KMS-11 (cell line): ENCODE measurements around the gene TNNI3K.

Experiments used
- H2AFZ ChIP-seq: fragments of 200-600 bp; sonication (generic); 2 replicates; pipeline ENCODE4 v1.6.1; 2016; ENCODE audit warnings: antibody characterized with exemption, mixed run types, low read depth
- H3K27ac ChIP-seq: fragments of 200-600 bp; sonication (generic); 2 replicates; pipeline ENCODE4 v1.6.1; 2016; ENCODE audit warnings: mild to moderate bottlenecking, mixed run types
- H3K27me3 ChIP-seq: fragments of 200-600 bp; sonication (generic); 2 replicates; pipeline ENCODE4 v1.6.1; 2017; ENCODE audit warnings: mild to moderate bottlenecking, low read depth, mixed run types, moderate library complexity; ENCODE audit not compliant: insufficient read depth
- H3K36me3 ChIP-seq: fragments of 200-600 bp; sonication (generic); 2 replicates; pipeline ENCODE4 v1.6.1; 2017; ENCODE audit warnings: mild to moderate bottlenecking, mixed run types; ENCODE audit not compliant: insufficient read depth
- H3K4me1 ChIP-seq: fragments of 200-600 bp; sonication (generic); 2 replicates; pipeline ENCODE4 v1.6.1; 2016; ENCODE audit warnings: mild to moderate bottlenecking, low read depth, mixed run types; ENCODE audit not compliant: poor library complexity, severe bottlenecking
- H3K4me2 ChIP-seq: fragments of 200-600 bp; sonication (generic); 2 replicates; pipeline ENCODE4 v1.7.0; 2016; ENCODE audit warnings: mild to moderate bottlenecking, mixed run types
- H3K4me3 ChIP-seq: fragments of 200-600 bp; sonication (generic); IDR thresholded peaks from 2 replicates; pipeline ENCODE4 v1.6.1; 2017; ENCODE audit warnings: low read depth, low read length, mixed read lengths; ENCODE audit not compliant: insufficient read depth
- H3K79me2 ChIP-seq: fragments of 200-600 bp; sonication (generic); 2 replicates; pipeline ENCODE4 v1.6.1; 2016; ENCODE audit warnings: low read depth, mixed run types; ENCODE audit not compliant: insufficient read depth
- H3K9ac ChIP-seq: fragments of 200-600 bp; sonication (generic); 2 replicates; pipeline ENCODE4 v1.6.1; 2016; ENCODE audit warnings: mild to moderate bottlenecking, mixed run types
- H4K20me1 ChIP-seq: fragments of 200-600 bp; sonication (generic); 2 replicates; pipeline ENCODE4 v1.6.1; 2016; ENCODE audit warnings: mild to moderate bottlenecking, mixed run types; ENCODE audit not compliant: insufficient read depth
- CTCF ChIP-seq: fragments of 200-600 bp; sonication (generic); conservative IDR thresholded peaks from 2 replicates; pipeline ENCODE4 v1.6.1; 2017; ENCODE audit warnings: low read depth, mild to moderate bottlenecking, antibody characterized with exemption, low read length, moderate library complexity, mixed read lengths

Gene TNNI3K

DNA sequence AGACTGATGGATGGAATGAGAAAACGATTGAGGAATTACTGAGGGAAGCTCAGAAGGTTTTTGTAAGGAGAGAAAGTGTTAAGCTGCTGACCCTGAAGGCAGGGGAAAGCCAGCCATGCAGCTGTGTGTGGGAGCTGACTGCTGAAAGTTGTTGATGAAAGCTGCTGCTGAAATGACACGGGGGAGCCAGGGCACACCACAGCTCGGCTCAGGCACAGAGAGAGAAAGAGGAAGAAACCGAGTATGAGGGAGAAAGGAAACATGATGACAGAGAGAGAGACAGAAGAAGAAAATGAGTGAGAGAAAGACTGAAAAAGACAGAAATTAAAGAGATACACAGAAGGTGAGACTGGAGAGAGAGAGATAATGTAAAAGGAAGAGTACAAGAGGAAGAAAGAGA, 161.7 kb downstream of the TNNI3K start:
- Histone ChIP-seq H3K27me3 (no peaks in the 10 kb centered on the region), H3K9ac (no peak overlapping the region), H3K4me2 (no peak overlapping the region), H3K4me1 (no peaks in the 10 kb centered on the region), H3K36me3 (no peaks in the 10 kb centered on the region), H3K27ac (no peak overlapping the region), H2AFZ (no peak overlapping the region), H3K79me2 (no peaks in the 10 kb centered on the region), H3K4me3 (no peak overlapping the region), H4K20me1 (no peaks in the 10 kb centered on the region)
- TF ChIP-seq CTCF: no peak

DNA sequence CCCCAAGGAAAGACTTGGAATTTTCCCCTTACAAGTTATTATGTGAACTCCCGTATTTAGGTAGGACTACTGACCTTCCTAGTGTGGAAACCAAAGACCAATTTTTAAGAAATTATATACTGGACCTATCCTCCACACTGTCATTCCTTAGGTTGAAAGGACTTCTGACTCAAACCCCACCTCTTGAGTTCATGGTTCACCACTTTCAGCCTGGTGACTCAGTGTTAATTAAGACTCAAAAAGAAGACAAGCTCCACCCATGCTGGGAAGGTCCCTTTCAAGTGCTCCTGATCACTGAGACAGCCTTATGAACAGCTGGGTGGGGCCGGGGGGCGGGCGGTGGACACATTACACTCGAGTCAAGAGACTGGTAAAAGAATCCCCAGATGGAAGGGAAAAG, 164.1 kb downstream of the TNNI3K start:
- no peak for TF ChIP-seq CTCF
- Histone ChIP-seq H3K27ac (no peak overlapping the region), H4K20me1 (no peaks in the 10 kb centered on the region), H3K4me1 (no peaks in the 10 kb centered on the region), H2AFZ (no peak overlapping the region), H3K4me2 (no peak overlapping the region), H3K36me3 (no peaks in the 10 kb centered on the region), H3K9ac (no peak overlapping the region), H3K79me2 (no peaks in the 10 kb centered on the region), H3K4me3 (no peak overlapping the region), H3K27me3 (no peaks in the 10 kb centered on the region)

DNA sequence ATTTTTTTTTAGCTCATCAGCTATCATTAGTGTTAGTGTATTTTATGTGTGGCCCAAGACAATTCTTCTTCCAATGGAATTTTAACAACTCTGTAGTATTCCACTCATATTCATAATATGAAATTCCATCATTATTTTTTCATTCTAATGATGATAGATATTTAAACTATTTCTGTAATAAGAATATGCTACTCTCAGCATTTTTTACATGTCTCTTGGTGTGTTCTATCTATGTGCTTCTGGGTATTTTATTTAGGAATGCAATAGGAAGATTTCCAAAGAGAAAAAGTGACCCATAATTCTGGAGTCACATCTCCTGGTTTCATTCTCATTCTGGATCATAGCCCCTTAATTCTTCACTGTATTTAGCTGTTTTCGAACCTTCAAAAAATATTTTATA, 167.7 kb downstream of the TNNI3K start:
- H3K4me1 ChIP-seq: no peaks in the 10 kb centered on the region

GRCh38 chr1:74403606-74404005, 168.4 kb downstream of the TNNI3K start:
- no peaks in the 10 kb centered on the region for H4K20me1 ChIP-seq
- H3K9ac ChIP-seq: no peak overlapping the region
- no peak for TF ChIP-seq CTCF
- H3K4me2 ChIP-seq: no peak overlapping the region
- no peak overlapping the region for H3K27ac ChIP-seq
- no peaks in the 10 kb centered on the region for H3K36me3 ChIP-seq
- H3K27me3 ChIP-seq: no peaks in the 10 kb centered on the region
- no peak overlapping the region for H3K4me3 ChIP-seq
- no peaks in the 10 kb centered on the region for H3K4me1 ChIP-seq
- no peaks in the 10 kb centered on the region for H3K79me2 ChIP-seq
- no peak overlapping the region for H2AFZ ChIP-seq

More for the DNA sequence above, 167.7 kb downstream of the TNNI3K start:
- no peak for TF ChIP-seq CTCF
- H3K4me3 ChIP-seq: no peak overlapping the region
- H3K4me2 ChIP-seq: no peak overlapping the region
- H4K20me1 ChIP-seq: no peaks in the 10 kb centered on the region
- H3K36me3 ChIP-seq: no peaks in the 10 kb centered on the region
- H3K27me3 ChIP-seq: no peaks in the 10 kb centered on the region
- no peak overlapping the region for H3K9ac ChIP-seq
- H3K79me2 ChIP-seq: no peaks in the 10 kb centered on the region
- no peak overlapping the region for H3K27ac ChIP-seq
- no peak overlapping the region for H2AFZ ChIP-seq
